PC-9 (cell line): Measurements from ENCODE around the gene PLAAT4. TPM values are rescaled to one million over a fixed set of nuclear protein-coding genes. Genes with fewer than 3 reads are reported as not detected.

ENCODE experiments used
- BruUV-seq: library from RNA; stranded (reverse); fragments of 400-500 nt; replicated peaks from 2 replicates; lab custom pipeline; 2021; lab: Mats Ljungman, UMichigan
- CTCF ChIA-PET: fragments of 300-600 bp; sonication (Branson Sonifier 250); formaldehyde crosslinking; loops from one replicate; lab custom pipeline; 2022; ENCODE audit warnings: antibody characterized with exemption; lab: Charles Lee
- POLR2A ChIA-PET: fragments of 300-600 bp; sonication (Branson Sonifier 250); formaldehyde crosslinking; loops from one replicate; lab custom pipeline; 2022; ENCODE audit warnings: antibody characterized with exemption; ENCODE audit not compliant: unreplicated experiment; lab: Charles Lee
- DNase-seq, 2 experiments: peaks; one replicate each; pipeline versions ENCODE4 v3.0.0 to v3.0.0-alpha.2; 2015 to 2022; ENCODE audit warnings: mixed read lengths in 1 of 2
- H2AFZ ChIP-seq: fragments of 200-600 bp; sonication (generic); 2 replicates; pipeline ENCODE4 v1.8.1; 2017; ENCODE audit warnings: antibody characterized with exemption
- H3F3A ChIP-seq: fragments of 200-600 bp; sonication (generic); 2 replicates; pipeline ENCODE4 v1.8.1; 2017; ENCODE audit warnings: antibody characterized with exemption, mild to moderate bottlenecking, low read depth; ENCODE audit not compliant: insufficient read depth
- H3K27ac ChIP-seq: fragments of 200-600 bp; sonication (generic); 2 replicates; pipeline ENCODE4 v1.6.1; 2016; ENCODE audit warnings: mixed run types
- H3K27me3 ChIP-seq: fragments of 200-600 bp; sonication (generic); 2 replicates; pipeline ENCODE4 v1.6.1; 2016; ENCODE audit warnings: low read depth, mixed run types; ENCODE audit not compliant: insufficient read depth
- H3K36me3 ChIP-seq: fragments of 200-600 bp; sonication (generic); 2 replicates; pipeline ENCODE4 v1.6.1; 2016; ENCODE audit warnings: low read depth, mixed run types
- H3K4me1 ChIP-seq: fragments of 200-600 bp; sonication (generic); replicated peaks from 2 replicates; pipeline ENCODE4 v1.6.1; 2016; ENCODE audit warnings: mixed run types; ENCODE audit not compliant: insufficient read depth
- H3K4me2 ChIP-seq: fragments of 200-600 bp; sonication (generic); 2 replicates; pipeline ENCODE4 v1.6.1; 2017; ENCODE audit warnings: mixed run types
- H3K4me3 ChIP-seq: fragments of 200-600 bp; sonication (generic); 2 replicates; pipeline ENCODE4 v1.6.1; 2016; ENCODE audit warnings: mixed run types
- H3K79me2 ChIP-seq: fragments of 200-600 bp; sonication (generic); 2 replicates; pipeline ENCODE4 v1.6.1; 2017; ENCODE audit warnings: low read depth, mixed run types
- H3K9me2 ChIP-seq: fragments of 200-600 bp; sonication (generic); 2 replicates; pipeline ENCODE4 v1.8.1; 2017; ENCODE audit warnings: mild to moderate bottlenecking; ENCODE audit not compliant: insufficient read depth
- H3K9me3 ChIP-seq: fragments of 200-600 bp; sonication (generic); 2 replicates; pipeline ENCODE4 v1.8.1; 2016; ENCODE audit warnings: low read depth; ENCODE audit not compliant: insufficient read depth
- H4K20me1 ChIP-seq: fragments of 200-600 bp; sonication (generic); 2 replicates; pipeline ENCODE4 v1.8.1; 2017; ENCODE audit not compliant: insufficient read depth
- EZH2 ChIP-seq: fragments of 200-600 bp; sonication (generic); IDR thresholded peaks from 2 replicates; pipeline ENCODE4 v1.8.0; 2017; ENCODE audit warnings: antibody characterized with exemption, low read depth
- intact Hi-C: fragments of 100-400 bp; cut with micrococcal nuclease; formaldehyde crosslinking; loops from one replicate; pipeline ENCODE4 v1.10.0; 2022; ENCODE audit not compliant: unreplicated experiment
- total RNA-seq: library from RNA; stranded (reverse); gene quantifications from 2 replicates; pipeline ENCODE4 v1.2.3, GENCODE V29; 2021
- TF ChIP-seq, protein P1 (sequence below): fragments of 200-600 bp; sonication (generic); conservative IDR thresholded peaks from 2 replicates; pipeline ENCODE4 v1.6.1; 2017; ENCODE audit warnings: mixed run types, antibody characterized with exemption, mild to moderate bottlenecking, moderate library complexity

The PLAAT4 gene
- total RNA-seq, 1 experiment from 2014 or later, result 64.6 TPM

DNA sequence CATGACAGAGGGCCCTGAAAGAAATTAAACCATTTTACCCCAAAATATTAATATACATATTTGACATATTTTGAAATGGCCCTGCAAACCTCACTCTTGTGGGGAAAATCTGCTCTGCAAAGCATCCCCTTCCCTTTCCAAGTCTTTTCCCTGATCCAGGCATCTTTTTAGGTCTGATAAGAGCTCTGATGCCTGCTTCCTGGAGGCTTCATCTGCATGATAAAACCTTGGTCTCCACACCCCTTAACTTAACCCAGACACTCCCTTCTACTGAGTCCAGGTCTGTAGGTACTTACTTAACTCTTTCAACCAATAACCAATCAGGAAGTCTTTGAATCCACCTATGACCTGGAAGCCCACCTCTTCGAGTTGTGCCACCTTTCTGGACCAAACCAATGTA, 32.6 kb upstream of the PLAAT4 start:
- no peak for DNase-seq
- Histone ChIP-seq H3K27ac (no peak overlapping the region), H3K4me1 (no peaks in the 10 kb centered on the region), H3K27me3 (no peaks in the 10 kb centered on the region), H3K9me3 (peaks cover 11% of the 10 kb centered on the region), H3K36me3 (no peaks in the 10 kb centered on the region), H3K79me2 (no peaks in the 10 kb centered on the region), H3K4me2 (no peak overlapping the region), H3K9me2 (no peaks in the 10 kb centered on the region), H3F3A (no peaks in the 10 kb centered on the region), H4K20me1 (no peaks in the 10 kb centered on the region), H2AFZ (no peak overlapping the region), H3K4me3 (no peak overlapping the region)
- no peak for TF ChIP-seq EZH2
- TF ChIP-seq, protein P1, sequence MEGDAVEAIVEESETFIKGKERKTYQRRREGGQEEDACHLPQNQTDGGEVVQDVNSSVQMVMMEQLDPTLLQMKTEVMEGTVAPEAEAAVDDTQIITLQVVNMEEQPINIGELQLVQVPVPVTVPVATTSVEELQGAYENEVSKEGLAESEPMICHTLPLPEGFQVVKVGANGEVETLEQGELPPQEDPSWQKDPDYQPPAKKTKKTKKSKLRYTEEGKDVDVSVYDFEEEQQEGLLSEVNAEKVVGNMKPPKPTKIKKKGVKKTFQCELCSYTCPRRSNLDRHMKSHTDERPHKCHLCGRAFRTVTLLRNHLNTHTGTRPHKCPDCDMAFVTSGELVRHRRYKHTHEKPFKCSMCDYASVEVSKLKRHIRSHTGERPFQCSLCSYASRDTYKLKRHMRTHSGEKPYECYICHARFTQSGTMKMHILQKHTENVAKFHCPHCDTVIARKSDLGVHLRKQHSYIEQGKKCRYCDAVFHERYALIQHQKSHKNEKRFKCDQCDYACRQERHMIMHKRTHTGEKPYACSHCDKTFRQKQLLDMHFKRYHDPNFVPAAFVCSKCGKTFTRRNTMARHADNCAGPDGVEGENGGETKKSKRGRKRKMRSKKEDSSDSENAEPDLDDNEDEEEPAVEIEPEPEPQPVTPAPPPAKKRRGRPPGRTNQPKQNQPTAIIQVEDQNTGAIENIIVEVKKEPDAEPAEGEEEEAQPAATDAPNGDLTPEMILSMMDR, result no peak
- intact Hi-C loops, result no loop called here
- ChIA-PET POLR2A (no interaction called here), CTCF (interaction anchor here (0.6 kb wide), 1 partner anchor 160 kb away, joined by 8 read pairs; no protein-coding TSS in a partner anchor)
- no TSS peak for BruUV-seq

DNA sequence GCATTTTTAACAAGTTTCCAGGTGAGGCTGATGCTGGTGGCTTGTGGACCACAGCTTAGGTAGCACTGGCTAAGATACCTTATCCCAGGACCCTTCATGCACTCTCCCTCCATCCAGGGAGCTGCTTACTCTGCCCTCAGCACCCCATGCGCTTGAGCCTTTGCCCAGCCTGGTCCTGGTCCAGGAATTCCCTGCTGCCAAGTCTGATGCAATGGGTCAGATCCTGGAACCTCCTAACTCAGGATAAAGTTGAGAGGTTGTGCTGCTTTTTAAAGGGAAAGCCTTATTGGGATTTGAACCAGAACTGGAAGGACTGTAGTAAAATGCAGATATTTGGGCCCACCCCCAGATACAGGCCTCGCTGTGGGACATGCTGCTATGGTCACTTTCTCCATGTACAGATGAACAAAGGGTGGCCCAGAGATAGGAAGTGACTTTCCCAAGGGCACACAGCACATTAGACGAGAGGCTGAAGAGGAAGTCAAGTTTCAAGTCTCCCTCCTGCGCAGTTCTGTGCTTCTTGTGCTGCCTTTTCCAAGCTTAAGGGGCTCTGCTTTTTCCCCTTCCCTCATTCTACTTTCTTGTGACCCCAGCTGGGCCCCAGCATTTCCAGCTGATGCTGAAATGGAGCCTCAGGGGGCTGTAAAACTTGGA, 31.5 kb upstream of the PLAAT4 start:
- intact Hi-C loops, result no loop called here
- Histone ChIP-seq H3K4me2 (no peak overlapping the region), H3K4me3 (no peak overlapping the region), H4K20me1 (no peaks in the 10 kb centered on the region), H3K27me3 (no peaks in the 10 kb centered on the region), H3K4me1 (no peaks in the 10 kb centered on the region), H3K27ac (no peak overlapping the region), H3F3A (no peaks in the 10 kb centered on the region), H2AFZ (no peak overlapping the region), H3K9me3 (peaks cover 3% of the 10 kb centered on the region), H3K79me2 (no peaks in the 10 kb centered on the region), H3K36me3 (no peaks in the 10 kb centered on the region), H3K9me2 (no peaks in the 10 kb centered on the region)
- no peak for DNase-seq
- TF ChIP-seq, protein P1, result no peak
- TF ChIP-seq EZH2, result no peak
- BruUV-seq, result no TSS peak
- ChIA-PET CTCF (no interaction called here), POLR2A (no interaction called here)

DNA sequence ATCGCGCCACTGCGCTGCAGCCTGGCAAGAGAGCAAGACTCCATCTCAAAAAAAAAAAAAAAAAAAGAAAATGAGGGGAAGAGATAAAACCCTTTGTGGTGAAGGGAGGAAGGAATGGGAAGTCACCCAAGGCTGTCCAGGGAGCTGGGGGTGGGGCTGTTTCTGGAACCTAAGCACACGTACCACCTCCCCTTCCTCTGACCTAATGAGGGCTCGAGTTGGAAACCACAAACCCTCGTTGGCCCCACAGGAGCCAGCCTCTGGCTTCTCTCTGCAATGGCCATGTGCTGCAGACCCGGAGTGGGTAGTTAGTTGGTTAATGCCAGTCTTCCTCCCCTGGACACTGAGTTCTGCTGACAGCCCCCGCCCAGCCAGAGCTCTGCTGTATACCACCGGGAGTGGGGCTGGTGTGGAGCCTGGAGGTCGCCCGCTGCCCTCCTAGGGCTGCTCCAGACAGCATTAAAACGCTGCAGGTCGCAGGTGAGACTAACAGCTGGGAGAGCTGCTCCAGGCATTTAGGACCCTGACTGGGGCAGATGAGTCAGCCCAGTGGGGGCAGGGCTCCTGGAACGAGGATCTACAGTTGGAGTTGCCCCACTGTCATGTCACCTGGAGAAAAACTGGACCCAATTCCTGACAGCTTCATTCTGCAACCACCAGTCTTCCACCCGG, 30.6 kb upstream of the PLAAT4 start, which contains the start of gene LGALS12:
TSS of gene LGALS12 (plus strand) at position 228 of the 672 bp plus-strand sequence. CDS start at position 603, 375 bp downstream.
- intact Hi-C loops, result no loop called here
- H3K9me2 ChIP-seq, result no peaks in the 10 kb centered on the region
- no peak within 1 kb of the TSS for H2AFZ ChIP-seq
- H3K27ac ChIP-seq, result no peak within 1 kb of the TSS
- no peak within 1 kb of the TSS for H3K4me3 ChIP-seq
- H3K4me2 ChIP-seq, result no peak within 1 kb of the TSS
- BruUV-seq, result no TSS peak
- POLR2A ChIA-PET, result no interaction called here
- DNase-seq, result no peak
- no peaks in the 10 kb centered on the region for H3K79me2 ChIP-seq
- no peak for TF ChIP-seq EZH2
- TF ChIP-seq, protein P1, result no peak
- H3K4me1 ChIP-seq, result no peaks in the 10 kb centered on the region
- H3K9me3 ChIP-seq, result no peaks in the 10 kb centered on the region
- H3K36me3 ChIP-seq, result no peaks in the 10 kb centered on the region
- no peaks in the 10 kb centered on the region for H4K20me1 ChIP-seq
- H3F3A ChIP-seq, result no peaks in the 10 kb centered on the region
- no peaks in the 10 kb centered on the region for H3K27me3 ChIP-seq
- CTCF ChIA-PET, result interaction anchor here (0.6 to 1.8 kb wide), 3 partner anchors 27 to 436 kb away, joined by 4 to 7 read pairs (median 4); no protein-coding TSS in a partner anchor
